C4-2B (cell line): ENCODE results near the gene CPLX1.

ENCODE experiments used
- ZFX ChIP-seq: fragments of 450-650 bp; IDR thresholded peaks from 2 replicates; pipeline ENCODE4 v1.6.1; 2017
- TF ChIP-seq, protein P1 (sequence below): fragments of 450-650 bp; conservative IDR thresholded peaks from 2 replicates; pipeline ENCODE4 v1.5.1; 2017; ENCODE audit warnings: mild to moderate bottlenecking

- TF ChIP-seq, protein P1, sequence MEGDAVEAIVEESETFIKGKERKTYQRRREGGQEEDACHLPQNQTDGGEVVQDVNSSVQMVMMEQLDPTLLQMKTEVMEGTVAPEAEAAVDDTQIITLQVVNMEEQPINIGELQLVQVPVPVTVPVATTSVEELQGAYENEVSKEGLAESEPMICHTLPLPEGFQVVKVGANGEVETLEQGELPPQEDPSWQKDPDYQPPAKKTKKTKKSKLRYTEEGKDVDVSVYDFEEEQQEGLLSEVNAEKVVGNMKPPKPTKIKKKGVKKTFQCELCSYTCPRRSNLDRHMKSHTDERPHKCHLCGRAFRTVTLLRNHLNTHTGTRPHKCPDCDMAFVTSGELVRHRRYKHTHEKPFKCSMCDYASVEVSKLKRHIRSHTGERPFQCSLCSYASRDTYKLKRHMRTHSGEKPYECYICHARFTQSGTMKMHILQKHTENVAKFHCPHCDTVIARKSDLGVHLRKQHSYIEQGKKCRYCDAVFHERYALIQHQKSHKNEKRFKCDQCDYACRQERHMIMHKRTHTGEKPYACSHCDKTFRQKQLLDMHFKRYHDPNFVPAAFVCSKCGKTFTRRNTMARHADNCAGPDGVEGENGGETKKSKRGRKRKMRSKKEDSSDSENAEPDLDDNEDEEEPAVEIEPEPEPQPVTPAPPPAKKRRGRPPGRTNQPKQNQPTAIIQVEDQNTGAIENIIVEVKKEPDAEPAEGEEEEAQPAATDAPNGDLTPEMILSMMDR, result no peak; the same call in 1 of the 2 replicates
- TF ChIP-seq ZFX, result no peak
Measured at GRCh38 chr4:762211-763190, 63.4 kb downstream of the CPLX1 start.
